SK-MEL-5 (cell line): ENCODE data around the gene CAB39L. TPM values are rescaled to one million over a fixed set of nuclear protein-coding genes. Genes with fewer than 3 reads are reported as not detected.
A peak's percentile ranks its signal among the peaks of the same experiment; 100 is the strongest.
"Not testable (repeated sequence)": the region's sequence is repeated elsewhere in the genome, so short reads cannot be mapped to it uniquely, and the experiment has no call there.

Experiments
- DNase-seq: peaks from one replicate; pipeline ENCODE4 v3.0.0-alpha.2; 2016; ENCODE audit warnings: low read depth, low spot score
- in situ Hi-C: cut with HindIII; loops from 2 replicates; pipeline ENCODE4 v1.10.0; 2016; ENCODE audit warnings: low sequenced_read_pairs, high pct_unique_total_duplicates, low pct_unique_long_range_greater_than_20kb
- total RNA-seq: library from RNA; depleted of rRNA; stranded (reverse); fragments of >200 nt; shearing (Covaris generic); gene quantifications from 2 replicates; pipeline ENCODE4 v1.2.3, GENCODE V29; 2014

The CAB39L gene
- total RNA-seq, 1 experiment from 2014 or later = 16.9 TPM

DNA sequence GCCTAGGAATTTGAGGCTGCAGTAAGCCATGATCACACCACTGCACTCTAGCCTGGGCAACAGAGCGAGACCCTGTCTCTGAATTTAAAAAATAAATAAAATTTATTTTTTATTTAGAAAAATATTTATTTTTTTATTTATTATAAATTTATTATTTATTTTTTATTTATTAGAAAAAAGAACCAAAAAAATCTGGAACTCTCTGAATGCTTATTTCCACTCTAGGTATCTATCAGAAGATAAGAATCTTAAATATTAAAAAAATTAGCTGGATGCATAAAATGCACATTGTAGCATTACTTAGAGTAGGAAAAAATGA, 113.4 kb downstream of the CAB39L start:
- no peak for DNase-seq
- in situ Hi-C loops = no loop called here

DNA sequence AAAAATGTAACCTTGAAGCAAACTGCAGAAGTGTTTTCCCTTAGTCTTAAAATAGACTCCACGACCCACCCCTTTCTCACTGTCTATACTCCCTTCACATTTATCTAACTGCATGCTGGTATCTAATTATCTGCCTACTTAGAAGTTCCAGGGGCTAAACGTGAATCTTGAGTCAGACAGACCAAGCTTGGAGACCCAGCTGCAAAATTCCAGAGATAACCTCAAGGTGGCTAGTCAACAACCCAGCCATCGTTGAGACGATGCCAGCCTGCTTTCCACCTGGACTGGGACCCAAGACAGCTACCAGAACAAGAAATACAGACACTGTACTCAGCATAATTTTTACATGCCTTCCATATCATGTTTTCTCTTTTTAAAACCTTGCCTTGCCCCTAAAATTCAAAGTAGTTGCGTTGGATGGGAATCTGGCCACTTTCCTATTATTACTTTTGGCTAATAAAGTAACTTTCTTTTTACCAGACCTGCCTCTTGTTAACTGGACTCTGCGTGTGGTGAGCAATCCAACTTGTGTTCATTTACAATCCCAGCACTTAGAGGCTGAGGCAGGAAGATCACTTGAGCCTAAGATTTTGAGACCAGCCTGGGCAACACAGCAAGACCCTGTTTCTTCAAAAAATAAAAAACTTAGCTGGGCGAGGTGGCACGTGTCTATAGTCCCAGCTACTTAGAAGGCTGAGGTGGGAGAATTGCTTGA, 113.9 kb downstream of the CAB39L start:
- in situ Hi-C loops = no loop called here
- no peak for DNase-seq

DNA sequence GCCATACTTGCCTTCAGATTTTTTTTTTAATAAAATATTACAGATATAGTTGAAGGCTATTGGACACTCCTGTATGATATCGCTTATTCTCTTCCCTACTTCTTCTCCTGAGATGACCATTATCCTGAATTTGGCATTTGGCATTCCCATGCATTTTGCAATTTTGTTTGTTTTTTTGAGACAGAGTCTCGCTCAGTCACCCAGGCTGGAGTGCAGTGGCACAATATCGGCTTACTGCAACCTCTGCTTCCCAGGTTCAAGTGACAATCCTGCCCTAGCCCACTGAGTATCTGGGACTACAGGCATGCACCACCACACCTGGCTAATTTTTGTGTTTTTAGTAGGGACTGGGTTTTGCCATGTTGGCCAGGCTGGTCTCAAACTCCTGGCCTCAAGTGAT, 116.7 kb downstream of the CAB39L start:
- in situ Hi-C loops = not testable (repeated sequence)

DNA sequence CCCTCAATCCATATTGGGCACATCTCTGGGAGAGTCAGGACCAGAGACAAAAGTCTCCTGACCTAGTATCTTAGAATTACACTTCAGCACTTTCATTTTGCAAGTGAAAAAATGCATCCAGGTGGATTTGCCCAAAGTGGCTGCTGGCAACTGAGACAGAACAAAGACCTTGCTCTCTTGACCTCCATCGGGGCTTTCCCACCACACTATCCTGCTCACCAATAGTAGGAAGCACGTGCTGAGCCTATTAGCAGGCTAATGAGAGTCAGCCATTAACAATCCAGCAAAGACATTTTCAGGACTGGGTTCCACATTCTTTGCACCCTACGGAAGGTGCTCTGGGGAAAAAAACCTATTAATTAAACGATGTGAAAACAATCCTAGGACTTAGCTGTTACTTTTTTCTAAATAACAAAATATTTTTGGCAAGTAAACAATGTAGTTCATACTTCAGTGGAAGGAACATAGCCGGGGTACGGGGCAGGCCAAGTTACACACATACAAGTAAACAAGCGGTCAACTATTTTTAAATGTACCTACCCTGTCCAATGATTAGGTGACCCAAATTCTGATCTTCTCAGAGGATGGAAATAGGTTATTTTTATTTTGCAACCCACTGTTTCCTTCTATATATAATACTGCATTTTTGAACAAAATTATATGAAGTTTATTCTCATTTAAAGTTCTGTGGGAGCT, 117.5 kb downstream of the CAB39L start:
- DNase-seq = no peak
- in situ Hi-C loops = no loop called here

More for the DNA sequence above, 116.7 kb downstream of the CAB39L start:
- DNase-seq = not testable (repeated sequence)

DNA sequence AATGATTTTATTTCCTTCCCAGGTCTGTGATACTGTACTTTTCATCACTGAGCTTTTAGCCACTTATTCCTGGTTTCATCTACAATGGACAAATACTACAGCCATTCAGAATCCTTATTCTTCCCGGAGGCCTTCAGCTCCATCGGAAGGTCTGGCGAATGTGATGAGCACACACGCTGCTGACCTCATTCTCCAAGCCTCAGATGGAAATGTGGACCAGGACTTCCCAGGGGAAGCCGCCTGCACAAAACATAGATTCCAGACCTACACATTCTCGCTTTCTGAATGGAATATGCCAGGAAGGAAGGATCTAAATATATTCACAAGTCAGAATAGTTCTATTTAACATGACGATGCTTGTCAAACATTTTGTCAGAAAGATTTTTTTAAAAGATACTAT, 120.5 kb downstream of the CAB39L start:
- in situ Hi-C loops = no loop called here

DNA sequence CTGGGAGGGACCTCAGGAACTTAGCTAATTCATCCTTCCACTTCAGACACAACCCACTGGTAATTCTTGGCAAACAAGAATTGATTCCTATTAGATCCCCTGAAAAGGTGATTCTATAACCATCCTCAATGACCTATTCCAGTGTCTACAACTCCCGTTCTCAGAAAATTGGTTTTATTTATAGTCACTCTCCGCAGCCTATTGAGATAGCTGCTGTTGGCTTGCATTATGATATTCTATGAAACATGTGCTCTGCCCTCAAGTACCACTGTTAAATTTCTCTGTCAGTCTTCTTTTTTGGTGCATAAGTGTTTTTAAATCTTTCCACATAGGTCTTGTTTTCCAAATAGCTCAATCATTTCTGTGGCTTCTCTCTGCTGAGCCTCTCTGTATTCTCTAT, 121.2 kb downstream of the CAB39L start:
- in situ Hi-C loops = no loop called here
- DNase-seq = no peak

More for the DNA sequence above, 120.5 kb downstream of the CAB39L start:
- DNase-seq = no peak

DNA sequence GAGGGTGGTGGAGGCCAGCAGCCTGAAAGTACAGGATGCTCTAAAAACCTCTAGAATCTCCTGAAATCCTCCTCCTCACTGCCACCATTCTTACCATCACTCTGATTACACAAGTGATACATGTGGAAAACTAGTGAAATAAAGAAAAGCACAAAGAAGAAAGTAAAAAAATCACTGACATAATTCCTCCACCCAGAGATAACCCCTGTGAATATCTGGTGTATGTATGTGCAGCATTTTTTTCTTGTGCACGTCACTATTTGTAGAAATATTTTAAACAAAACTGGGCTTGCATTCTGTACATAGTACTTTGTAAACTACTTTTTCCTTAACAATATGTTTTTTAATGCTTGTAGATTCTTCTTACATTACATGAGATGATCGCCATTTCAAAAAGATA, 122.9 kb downstream of the CAB39L start:
- DNase-seq = no peak
- in situ Hi-C loops = no loop called here

DNA sequence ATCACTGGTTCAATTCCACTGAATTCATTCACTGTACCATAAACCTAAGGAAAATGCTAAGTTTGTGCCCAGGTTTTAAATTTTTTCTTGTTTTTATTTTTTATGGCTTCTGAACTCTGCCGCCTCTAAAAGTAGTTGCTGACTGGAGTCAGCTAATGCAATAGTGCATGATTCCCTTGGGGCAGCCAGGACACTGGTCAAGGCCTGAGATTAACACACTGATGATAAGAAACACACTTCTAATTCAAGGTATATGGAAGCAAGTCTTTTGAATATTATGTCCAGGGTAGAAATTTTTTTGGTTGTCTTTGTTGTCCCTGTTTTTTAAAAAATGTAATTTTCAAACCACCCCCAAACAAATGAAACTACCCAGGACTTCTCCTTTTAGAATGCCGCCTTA, 123.9 kb downstream of the CAB39L start:
- in situ Hi-C loops = no loop called here
- no peak for DNase-seq

DNA sequence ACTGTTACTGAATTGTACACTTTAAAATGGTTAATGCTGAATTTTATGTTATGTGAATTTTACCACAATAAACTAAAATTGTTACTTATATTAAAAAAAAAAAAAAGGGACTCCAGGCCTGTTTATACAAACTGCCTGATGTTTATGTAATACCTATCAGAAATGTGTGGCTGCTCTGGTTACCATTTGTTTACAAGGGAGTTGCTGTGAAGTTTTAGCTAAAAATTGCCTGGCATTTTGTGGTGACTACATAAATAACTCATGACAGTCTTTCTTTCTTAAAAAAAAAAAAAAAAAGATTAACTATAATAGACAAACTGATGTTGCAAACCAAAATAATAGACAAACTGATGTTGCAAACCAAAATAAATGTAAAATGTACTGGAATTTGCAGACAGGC, 124.3 kb downstream of the CAB39L start:
- in situ Hi-C loops = no loop called here
- no peak for DNase-seq

DNA sequence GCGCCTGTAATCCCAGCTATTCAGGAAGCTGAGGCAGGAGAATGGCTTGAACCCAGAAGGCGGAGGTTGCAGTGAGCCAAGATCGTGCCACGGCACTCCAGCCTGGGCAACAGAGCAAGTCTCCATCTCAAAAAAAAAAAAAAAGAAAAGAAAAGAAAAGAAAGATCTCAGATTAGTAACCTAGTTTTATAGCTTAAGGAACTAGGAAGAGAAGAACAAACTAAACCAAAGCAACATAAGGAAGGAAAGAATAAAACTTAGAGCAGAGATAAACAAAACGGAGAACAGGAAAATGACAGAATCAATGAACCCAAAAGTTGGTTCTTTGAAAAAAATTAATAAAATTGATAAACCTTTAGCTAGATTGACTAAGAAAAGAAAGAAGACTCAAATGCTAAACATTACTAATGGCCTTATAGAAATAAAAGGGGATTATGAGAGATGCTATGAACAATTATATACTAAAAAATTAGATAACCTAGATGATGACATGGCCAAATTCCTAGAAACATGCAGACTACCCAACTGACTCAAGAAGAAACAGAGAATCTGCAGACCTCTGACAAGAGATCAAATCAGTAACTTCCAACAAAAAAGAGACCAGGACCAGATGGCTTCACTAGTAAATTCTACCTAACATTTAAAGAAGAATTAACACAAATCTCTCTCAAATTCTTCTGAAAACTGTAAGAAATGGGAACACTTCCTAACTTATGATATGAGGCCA, 127.9 kb downstream of the CAB39L start:
- no peak for DNase-seq
- in situ Hi-C loops = no loop called here

DNA sequence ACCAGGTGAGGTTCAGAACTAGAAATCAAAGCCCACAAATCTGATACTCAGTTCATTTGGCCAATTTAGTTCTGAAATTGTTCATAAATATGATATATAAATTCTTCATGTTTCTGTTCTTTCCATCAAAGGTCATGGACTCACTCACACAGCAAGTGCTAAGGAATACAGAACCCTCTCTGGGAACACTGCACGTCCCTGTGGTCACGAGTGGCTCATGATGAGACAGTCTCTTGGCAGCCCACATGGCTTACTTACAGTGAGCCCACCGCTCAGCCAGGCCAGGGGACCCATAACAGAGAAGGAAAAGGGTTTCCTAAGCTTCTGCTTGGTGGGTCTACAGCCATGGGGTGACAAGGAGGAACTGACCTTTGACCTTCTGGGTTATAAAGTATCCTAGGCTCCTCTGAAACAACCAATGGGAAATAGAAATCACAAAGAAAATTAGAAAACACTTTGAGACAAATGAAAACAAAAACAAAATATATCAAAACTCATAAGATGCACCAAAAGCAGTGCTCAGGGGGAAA, 128.8 kb downstream of the CAB39L start:
- in situ Hi-C loops = no loop called here
- DNase-seq = no peak

DNA sequence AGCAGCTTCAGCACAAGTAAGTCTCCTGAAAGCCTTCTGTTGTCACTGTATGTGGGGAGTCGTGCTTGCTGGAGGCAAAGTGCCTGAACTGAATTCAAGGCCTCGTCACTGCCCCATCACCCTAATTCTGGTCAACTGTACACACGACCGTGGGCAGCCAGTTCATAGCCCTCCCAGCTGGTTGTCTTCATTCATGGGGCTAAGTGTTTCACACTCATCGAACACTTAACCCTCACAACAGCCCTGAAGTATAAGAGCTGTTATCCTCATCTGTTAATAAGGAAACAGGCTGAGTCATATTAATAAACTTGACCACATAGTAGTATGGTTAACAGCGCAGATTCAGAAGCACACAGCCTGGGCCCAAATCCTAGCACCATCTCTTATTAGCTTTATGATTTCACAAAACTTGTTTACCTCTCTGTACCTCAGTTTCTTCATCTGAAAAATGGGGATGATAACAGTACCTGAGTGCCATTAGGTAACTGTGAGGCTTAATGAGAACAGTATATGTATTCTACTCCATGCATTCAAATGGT, 129.5 kb downstream of the CAB39L start:
- no peak for DNase-seq
- in situ Hi-C loops = no loop called here

DNA sequence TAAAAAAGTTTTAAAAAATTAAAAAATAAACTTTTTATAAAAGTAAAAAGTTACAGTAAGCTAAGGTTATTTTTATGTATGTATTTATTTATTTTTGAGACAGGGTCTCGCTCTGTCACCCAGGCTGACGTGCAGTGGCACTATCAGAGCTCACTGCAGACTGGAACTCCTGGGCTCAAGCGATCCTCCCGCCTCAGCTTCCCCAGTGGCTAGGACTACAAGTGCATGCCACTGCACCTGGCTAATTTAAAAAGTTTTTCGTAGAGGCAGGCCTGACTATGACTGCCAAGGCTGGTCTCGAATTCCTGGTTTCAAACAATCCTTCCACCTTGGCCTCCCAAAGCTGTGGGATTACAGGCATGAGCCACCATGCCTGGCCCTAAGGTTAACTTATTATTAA, 132.0 kb downstream of the CAB39L start:
- in situ Hi-C loops = no loop called here

DNA sequence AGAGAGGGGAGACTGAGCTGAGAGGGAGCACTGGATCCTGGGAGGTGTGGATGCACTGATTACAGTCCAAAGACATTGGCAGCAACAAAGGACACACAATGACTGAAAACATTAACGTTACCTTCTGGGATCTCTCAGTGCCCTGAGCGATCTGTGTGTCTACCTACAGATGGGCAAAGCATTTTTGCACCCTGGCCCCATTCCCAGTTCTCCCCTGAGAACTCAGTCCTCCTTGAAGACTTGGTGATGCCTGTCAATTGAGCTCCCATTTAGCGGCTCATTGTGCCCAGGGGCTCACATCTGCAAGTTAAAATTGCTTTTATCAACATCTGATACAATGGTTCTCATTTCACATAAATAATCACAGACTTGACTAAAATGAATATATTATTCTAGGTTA, 133.6 kb downstream of the CAB39L start:
- DNase-seq = no peak
- in situ Hi-C loops = no loop called here

More for the DNA sequence above, 132.0 kb downstream of the CAB39L start:
- DNase-seq = no peak

DNA sequence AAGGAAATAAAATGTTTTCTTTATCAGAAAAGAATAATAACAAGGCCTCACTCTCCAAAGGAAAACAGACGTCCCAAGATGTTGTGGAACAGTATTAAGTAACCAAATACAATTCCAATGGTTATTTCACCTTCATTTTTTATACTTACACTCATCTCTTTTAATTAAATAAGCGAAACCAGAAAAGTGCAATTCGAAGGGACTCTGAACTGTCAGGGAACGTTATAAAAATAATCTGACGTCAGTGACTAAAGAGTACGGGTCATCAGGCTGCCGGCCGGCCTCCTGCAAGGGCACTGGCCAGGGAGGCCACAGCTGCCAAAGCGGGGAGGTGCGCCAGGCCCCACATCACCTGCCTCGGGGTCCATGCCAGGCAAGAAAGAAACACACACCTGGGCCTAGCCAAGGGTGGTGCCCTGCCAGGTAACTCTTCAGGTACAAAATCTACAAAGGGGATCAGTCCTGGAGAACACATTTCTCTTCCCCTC, 134.9 kb downstream of the CAB39L start:
- in situ Hi-C loops = no loop called here
- no peak for DNase-seq

DNA sequence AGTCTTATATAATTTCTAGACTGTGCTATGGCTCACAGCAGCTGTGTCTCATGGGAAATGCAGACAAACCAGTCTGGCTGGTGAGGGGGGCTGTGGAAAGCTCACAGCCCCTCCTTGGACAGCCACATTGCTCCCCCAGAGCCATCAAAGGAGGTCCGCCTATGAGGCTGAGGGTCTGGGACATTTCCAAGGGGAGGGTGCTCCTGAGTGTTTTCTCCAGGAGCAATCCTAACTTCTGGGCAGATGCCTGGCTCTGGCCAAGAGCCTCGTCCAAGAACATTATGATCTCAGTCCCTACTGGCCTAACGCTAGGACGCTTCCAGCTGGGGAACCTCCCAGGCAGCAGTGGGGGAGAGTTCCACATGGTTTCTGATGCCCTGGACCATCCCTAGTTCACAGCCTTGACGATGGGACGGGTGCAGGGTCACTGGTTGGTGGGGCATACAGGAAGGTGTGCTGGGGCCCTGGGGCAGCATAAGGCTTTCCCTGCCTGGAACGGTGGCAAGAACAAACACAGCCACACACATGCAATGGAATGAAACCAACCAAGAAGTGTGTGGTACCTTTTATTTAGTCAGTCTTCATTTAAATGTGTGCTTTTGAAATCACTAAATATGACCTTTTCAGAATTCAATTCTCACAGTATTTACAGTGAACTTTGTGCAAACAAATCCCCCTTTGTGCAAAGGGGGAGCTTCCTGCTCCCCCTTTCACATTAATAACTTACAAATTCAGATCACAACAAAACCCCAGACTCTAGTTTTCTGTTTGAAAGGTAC, 135.6 kb downstream of the CAB39L start:
- DNase-seq = peak; percentile 41
- in situ Hi-C loops = no loop called here

DNA sequence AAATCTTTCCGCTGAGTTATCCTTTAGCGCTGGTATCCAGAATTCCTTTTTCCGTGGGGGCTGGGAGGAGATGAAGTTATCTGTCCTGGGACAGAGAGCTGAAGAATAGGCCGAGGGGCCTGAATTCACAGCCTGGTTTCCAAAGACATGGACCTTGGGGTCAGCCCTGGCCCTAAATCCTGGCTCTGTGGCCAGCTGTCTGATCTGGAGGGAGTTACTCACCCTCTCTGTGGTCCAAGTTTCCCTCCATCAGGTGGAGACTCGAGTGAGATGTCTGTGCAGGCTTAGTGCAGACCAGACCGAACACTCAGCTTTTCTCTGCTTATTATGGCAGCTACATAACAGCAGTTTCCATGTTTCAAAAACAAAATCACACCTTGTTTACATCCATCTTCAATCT, 136.5 kb downstream of the CAB39L start:
- no peak for DNase-seq
- in situ Hi-C loops = no loop called here
